GM12891 (cell line): Measurements from ENCODE around the gene ME3.

Source experiments
- DNase-seq: peaks from one replicate; pipeline ENCODE4 v3.0.0; 2011; ENCODE audit warnings: low spot score; ENCODE audit not compliant: insufficient read length
- FAIRE-seq: peaks from 2 replicates; lab custom pipeline; 2011; peaks lifted over from hg19 to GRCh38; lab: Jason Lieb, UNC
- PAX5 ChIP-seq: IDR thresholded peaks from 2 replicates; pipeline ENCODE4 v1.6.1; 2011; ENCODE audit warnings: low read length, moderate library complexity, mild to moderate bottlenecking; ENCODE audit not compliant: insufficient read depth, severe bottlenecking
- POLR2A ChIP-seq: IDR thresholded peaks from 2 replicates; pipeline ENCODE4 v1.6.1; 2011; ENCODE audit warnings: low read depth, low read length, control low read depth
- POLR2AphosphoS5 ChIP-seq: IDR thresholded peaks from 2 replicates; pipeline ENCODE4 v1.6.1; 2011; ENCODE audit warnings: low read depth, low read length, control low read depth
- POU2F2 ChIP-seq: IDR thresholded peaks from 2 replicates; pipeline ENCODE4 v1.6.1; 2011; ENCODE audit warnings: low read depth, mild to moderate bottlenecking, control low read depth, low read length, moderate library complexity
- SPI1 ChIP-seq: IDR thresholded peaks from 2 replicates; pipeline ENCODE4 v1.6.1; 2011; ENCODE audit warnings: low read depth, low read length, control low read depth
- TAF1 ChIP-seq: IDR thresholded peaks from 2 replicates; pipeline ENCODE4 v1.6.1; 2011; ENCODE audit warnings: low read depth, low read length, control low read depth

Gene ME3

DNA sequence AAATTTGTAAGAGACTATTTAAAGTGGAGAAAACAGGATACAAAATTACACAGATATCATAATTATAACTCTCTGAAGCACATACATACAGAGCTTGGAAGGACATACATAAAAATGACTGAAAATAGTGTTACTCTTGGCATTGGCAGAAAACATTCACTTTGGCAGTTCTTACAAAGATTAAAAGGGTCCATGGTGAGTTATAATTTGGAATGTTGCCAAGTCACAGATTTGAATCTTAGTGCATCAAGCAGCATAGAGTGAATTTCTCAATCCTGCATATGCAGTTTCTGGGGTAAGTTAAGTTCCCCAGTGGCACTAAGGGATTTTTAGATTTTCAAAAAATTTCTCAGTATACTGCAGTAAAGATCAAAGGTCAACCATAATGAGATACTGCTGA, 181.8 kb downstream of the ME3 start:
- no peak for DNase-seq
- TF ChIP-seq POLR2A (no peak), PAX5 (no peak), SPI1 (no peak), POLR2AphosphoS5 (no peak), TAF1 (no peak), POU2F2 (no peak)
- no peak for FAIRE-seq

- TF ChIP-seq TAF1 = no peak
- no peak for TF ChIP-seq POLR2AphosphoS5
- TF ChIP-seq SPI1 = no peak
- TF ChIP-seq POLR2A = no peak
- no peak for TF ChIP-seq POU2F2
- TF ChIP-seq PAX5 = no peak
- no peak for DNase-seq
- no peak for FAIRE-seq
Measured at GRCh38 chr11:86489442-86489841, 183.0 kb downstream of the ME3 start.

DNA sequence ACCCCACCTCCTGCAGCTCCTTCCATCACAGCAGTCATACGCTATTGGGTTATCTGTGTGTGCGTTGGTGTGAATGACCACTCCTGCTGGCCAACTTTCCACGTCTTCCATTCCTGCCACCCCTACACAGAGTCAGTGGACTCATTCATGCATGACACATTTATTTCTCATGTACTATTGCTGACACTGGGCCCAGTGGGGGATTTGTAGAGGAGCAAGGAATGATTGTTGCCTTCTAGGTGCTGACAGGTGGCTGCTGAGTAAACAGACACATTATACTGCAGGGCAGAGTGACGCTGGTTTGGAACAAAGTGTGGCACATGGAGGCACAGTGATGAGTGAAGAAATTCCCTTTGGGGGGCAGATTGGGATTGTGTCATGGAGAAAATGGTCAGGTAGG, 183.9 kb downstream of the ME3 start:
- FAIRE-seq = no peak
- DNase-seq = no peak
- TF ChIP-seq POLR2A = no peak
- no peak for TF ChIP-seq SPI1
- no peak for TF ChIP-seq POLR2AphosphoS5
- TF ChIP-seq PAX5 = no peak
- no peak for TF ChIP-seq TAF1
- no peak for TF ChIP-seq POU2F2

GRCh38 chr11:86487671-86488070, 184.7 kb downstream of the ME3 start:
- FAIRE-seq (no peak), DNase-seq (no peak)
- TF ChIP-seq SPI1 = no peak
- no peak for TF ChIP-seq POU2F2
- no peak for TF ChIP-seq PAX5
- TF ChIP-seq TAF1 = no peak
- no peak for TF ChIP-seq POLR2A
- no peak for TF ChIP-seq POLR2AphosphoS5

DNA sequence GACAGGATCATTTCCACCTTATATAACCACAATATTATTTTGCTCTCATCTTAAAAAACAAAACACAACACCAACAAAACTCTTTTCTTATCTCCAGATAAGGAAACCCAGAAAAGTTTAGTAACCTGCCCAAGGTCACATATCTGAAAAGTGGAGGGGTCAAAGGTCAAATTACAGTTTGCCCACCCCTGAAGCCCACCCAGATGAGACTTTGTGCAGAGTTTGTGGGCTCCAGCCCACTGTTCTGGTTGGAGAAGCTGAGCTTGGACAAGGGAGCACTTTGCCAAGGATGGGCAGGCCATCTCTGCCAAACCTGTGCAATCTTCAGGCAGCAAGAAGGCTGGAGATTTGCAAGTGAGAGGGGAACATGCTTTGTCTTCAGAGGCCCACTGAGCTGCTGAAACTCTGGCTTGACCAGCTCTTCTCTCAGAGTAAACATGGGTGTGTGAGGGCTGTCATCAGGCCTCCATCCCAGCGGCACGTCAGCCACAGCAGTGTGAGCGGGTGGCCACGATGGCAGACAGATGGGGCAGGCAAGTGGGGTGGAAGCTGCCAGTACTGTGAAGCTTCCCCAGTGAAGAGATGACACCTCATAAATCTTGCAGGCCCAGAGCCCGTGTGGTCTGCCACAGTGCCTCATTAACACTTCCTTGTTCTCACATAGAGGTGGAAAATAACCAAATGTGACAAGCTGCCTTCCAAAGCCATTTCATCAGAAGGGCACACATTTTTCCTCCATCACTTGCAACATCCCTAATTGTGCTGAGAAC, 186.0 kb downstream of the ME3 start:
- TF ChIP-seq POU2F2 (no peak), POLR2AphosphoS5 (no peak), PAX5 (no peak), SPI1 (no peak), POLR2A (no peak), TAF1 (no peak)
- no peak for DNase-seq
- FAIRE-seq = no peak

DNA sequence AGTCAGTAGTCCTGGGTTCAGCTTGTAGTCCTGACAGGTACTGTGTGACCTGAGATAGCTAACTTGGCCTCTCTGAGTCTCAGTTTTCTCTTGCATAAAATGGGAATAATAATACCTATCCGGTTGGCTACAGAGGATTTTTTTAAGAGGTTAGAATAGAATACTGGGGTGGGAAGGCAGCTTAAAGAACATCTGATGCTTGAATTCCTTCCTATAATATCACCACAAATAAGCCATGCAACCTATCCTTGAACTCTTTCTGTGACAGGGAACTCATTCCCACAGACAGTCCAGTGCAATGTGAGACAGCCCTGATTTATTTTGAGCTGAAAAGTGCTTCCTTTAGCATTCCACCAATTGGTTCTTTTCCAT, 187.6 kb downstream of the ME3 start:
- no peak for FAIRE-seq
- no peak for DNase-seq
- TF ChIP-seq POLR2A = no peak
- no peak for TF ChIP-seq PAX5
- no peak for TF ChIP-seq TAF1
- TF ChIP-seq POU2F2 = no peak
- TF ChIP-seq POLR2AphosphoS5 = no peak
- TF ChIP-seq SPI1 = no peak

DNA sequence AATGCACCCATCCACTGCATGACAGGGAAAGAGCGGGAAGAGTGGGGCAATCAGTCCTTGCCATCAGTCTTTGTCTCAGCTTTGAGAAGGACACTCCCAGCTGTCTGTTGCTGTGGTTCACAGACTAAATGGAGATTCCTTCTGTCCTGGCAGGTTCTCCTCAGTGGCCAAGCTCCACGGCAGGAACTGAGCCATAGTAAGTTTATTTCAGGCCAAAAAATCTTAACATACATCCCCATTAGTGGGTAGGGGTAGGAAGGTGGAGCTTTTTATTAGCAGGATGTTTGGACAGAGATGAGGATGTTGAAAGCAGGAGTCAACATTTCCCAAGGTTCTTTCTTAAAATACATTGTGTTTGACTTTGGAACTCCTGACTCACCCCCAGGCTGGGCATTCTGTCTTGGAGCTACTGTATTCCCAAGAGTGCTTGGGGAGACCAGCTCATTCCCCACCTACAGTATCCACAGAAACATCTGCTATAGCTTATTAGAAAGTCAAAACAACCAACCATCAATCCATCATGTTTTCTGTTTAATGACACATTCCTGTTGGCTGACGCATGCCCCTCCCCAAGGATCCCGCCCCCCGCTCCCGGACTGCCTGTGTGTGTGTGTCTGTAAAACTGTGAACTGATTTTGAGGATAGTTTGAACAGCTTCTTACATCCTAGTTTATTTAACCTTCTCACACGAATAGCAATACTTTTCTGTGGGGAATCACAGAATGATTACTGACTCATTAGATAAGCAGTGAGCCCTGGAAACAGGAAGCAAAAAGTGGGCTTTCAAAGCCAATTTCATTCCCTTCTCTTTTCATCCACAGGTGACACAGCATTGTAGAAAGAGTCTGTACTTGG, 188.2 kb downstream of the ME3 start:
- FAIRE-seq = no peak

GRCh38 chr11:86483610-86483939, 188.8 kb downstream of the ME3 start:
- TF ChIP-seq SPI1 (no peak), POLR2A (no peak), POLR2AphosphoS5 (no peak), POU2F2 (no peak), TAF1 (no peak), PAX5 (no peak)
- DNase-seq (no peak), FAIRE-seq (no peak)

More for the DNA sequence above, 188.2 kb downstream of the ME3 start:
- no peak for DNase-seq
- TF ChIP-seq SPI1 (no peak), TAF1 (no peak), POLR2A (no peak), POU2F2 (no peak), POLR2AphosphoS5 (no peak), PAX5 (no peak)

DNA sequence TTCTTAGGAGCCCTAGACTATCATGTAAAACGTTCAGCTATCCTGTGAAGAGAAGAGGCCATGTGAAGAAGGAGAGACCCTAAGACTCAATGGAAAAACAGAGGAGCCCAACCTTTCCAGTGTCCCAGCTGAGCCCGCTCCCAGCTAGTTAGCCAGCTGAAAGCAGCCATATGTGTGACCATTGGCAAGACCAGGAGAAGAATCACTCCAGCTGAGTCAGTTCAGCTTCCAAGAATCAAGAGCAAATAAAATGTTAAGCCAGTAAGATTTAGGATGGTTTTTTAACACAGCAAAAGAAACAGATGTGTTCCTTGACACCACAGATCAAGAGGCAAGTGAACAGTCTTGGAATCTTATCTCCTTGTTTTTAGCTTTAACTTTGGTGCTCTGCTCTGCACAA, 189.7 kb downstream of the ME3 start:
- DNase-seq (no peak), FAIRE-seq (no peak)

More for the DNA sequence above, 189.7 kb downstream of the ME3 start:
- TF ChIP-seq TAF1 = no peak
- no peak for TF ChIP-seq PAX5
- no peak for TF ChIP-seq SPI1
- TF ChIP-seq POLR2A = no peak
- TF ChIP-seq POLR2AphosphoS5 = no peak
- no peak for TF ChIP-seq POU2F2
